AG10803 (cell line): ENCODE results near the gene RORB.

Experiments
- DNase-seq: peaks from one replicate; pipeline ENCODE4 v3.0.0; 2010; ENCODE audit warnings: low read depth
- H3K4me3 ChIP-seq: 2 replicates; pipeline ENCODE4 v1.5.1; 2011; ENCODE audit warnings: mild to moderate bottlenecking, low read length, control low read depth
- TF ChIP-seq, protein P1 (sequence below): conservative IDR thresholded peaks from 2 replicates; pipeline ENCODE4 v1.5.1; 2011; ENCODE audit warnings: mild to moderate bottlenecking, low read length, control low read depth, inconsistent platforms

RORB gene

DNA sequence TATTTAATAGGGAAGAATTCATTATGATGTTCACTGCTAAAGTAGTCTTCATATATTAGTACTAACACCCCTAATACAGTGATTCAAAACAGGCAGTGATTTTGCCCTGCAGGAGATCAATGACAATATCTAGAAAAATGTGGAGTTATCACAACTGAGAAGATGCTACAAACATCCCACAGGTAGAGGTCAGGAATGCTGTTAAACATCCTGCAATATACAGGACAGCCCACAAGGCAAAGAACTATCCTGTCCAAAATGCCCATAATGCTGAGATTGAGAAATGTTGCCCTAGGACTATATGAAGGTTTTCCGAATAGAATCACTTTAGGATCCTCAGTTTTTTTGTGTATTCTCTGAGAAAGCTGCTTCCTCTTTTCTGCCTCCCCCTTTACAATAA is 15.3 kb downstream of the RORB start:
- TF ChIP-seq, protein P1, sequence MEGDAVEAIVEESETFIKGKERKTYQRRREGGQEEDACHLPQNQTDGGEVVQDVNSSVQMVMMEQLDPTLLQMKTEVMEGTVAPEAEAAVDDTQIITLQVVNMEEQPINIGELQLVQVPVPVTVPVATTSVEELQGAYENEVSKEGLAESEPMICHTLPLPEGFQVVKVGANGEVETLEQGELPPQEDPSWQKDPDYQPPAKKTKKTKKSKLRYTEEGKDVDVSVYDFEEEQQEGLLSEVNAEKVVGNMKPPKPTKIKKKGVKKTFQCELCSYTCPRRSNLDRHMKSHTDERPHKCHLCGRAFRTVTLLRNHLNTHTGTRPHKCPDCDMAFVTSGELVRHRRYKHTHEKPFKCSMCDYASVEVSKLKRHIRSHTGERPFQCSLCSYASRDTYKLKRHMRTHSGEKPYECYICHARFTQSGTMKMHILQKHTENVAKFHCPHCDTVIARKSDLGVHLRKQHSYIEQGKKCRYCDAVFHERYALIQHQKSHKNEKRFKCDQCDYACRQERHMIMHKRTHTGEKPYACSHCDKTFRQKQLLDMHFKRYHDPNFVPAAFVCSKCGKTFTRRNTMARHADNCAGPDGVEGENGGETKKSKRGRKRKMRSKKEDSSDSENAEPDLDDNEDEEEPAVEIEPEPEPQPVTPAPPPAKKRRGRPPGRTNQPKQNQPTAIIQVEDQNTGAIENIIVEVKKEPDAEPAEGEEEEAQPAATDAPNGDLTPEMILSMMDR: no peak
- no peak overlapping the region for H3K4me3 ChIP-seq
- DNase-seq: no peak

DNA sequence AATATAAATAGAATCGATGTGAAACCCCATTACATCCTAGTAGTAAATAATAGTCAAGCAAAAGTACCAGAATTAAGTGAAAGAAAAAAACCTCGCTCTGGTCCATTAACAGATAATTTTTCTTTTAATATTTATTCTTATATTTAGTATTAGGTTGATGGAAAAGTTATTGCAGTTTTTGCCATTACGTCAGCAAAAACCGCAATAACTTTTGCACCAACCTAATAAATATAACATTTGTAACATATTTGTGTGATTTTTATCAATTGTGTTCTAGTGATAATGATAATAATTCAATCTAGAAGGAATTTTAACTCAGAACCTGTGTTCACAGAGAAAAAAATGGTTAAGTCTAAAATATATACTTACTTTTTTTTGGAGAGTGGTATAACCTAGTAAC is 16.1 kb downstream of the RORB start:
- no peak for DNase-seq
- H3K4me3 ChIP-seq: no peak overlapping the region
- TF ChIP-seq, protein P1: no peak

DNA sequence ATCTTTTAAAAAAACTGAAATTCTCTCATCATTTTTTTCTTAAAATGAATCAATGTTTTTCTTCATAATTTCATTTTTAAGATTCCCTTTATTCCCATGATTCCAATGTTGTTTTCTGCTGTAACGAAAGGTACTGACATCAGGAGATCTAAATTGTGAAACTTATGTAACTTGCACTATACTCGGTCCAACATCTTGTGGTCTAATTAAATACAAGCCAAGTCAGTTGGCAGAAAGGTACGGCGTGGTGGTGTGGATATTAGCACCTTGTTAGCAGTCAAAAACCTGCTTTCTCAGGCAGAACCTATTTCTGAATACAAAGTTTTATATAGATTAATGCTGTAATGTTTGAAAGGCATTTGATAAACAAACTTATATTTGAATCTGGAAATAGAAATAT is 20.1 kb downstream of the RORB start:
- TF ChIP-seq, protein P1: no peak

DNA sequence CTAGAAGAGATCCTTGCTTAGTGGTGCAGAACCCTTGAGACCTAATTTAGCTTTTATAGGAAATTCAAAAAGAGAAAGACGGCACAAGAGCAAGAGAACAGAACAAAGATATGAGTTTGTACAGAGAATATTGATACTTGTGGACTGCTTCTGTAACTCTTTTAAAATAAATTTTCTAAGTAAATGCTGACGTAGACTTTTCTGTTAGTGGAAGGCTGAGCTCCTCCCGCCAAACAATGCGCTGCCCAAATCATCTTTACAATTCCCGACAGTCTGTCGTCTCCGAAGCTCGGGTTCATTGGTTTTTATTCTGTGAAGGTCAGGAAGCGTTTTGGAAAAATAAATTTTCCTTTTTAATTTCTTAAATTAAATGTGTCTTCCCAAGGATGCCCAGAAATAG is 22.3 kb downstream of the RORB start:
- no peak for DNase-seq
- TF ChIP-seq, protein P1: no peak
- no peak overlapping the region for H3K4me3 ChIP-seq

More for the DNA sequence above, 20.1 kb downstream of the RORB start:
- no peak overlapping the region for H3K4me3 ChIP-seq
- DNase-seq: no peak

DNA sequence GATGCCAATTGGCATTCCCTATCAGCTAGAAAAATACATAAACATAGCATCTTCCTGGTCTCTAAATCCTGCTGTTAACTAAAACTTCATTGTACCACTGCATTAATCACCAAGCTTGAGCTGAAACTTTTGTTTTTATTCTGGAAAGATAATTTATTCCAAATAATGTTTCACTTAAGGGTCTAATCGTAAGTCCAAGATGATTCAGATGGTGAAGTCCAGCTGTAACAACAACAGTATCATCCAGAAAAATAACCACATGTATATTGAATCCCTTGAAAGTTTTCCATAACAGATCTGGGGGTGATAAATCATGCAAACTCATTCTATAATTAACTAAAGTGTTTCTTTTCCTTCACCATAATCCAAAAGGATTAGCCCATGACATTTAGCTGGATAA is 23.9 kb downstream of the RORB start:
- DNase-seq: no peak
- TF ChIP-seq, protein P1: no peak
- no peak overlapping the region for H3K4me3 ChIP-seq

DNA sequence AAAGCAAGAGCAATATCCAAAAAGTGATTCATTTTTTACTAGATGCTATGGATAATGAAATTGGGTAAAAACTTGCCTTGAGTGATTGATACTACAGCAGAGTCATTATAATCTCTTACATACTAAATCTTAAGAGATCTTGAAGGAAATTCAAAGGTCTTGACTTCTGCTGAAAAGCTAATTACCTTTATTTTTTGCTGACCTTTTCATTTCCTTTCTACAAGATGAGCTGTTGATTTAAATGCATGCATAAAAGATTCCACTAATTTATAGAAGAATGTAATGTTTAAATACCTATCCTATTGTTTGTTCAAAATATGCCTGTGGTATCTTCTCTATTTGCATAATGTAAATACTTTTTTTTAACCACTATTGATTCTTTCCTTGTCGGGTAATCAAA is 27.2 kb downstream of the RORB start:
- no peak overlapping the region for H3K4me3 ChIP-seq
- no peak for DNase-seq
- TF ChIP-seq, protein P1: no peak

DNA sequence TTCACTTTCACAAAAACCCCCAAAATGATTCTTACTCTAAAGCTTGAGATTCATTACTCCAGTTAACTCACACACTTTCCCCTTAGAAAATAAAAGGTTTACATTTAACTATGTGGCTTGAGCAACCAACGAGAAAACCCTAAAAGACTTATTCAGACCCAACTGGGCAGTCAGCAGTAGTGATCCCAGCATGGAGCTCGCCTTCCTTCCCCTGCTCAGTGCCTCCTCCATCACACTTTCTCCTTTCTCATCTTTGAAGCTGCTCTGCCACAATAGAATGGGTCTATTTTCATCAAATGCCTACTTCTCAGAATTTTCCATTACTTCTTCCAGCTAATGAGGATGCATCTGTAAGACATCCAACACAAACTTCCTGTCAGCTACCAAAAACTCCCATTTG is 29.1 kb downstream of the RORB start:
- no peak overlapping the region for H3K4me3 ChIP-seq
- no peak for DNase-seq
- TF ChIP-seq, protein P1: no peak
